T follicular helper cell (primary cell): ENCODE measurements around the gene AMBRA1.
"Not testable (repeated sequence)": the region's sequence is repeated elsewhere in the genome, so short reads cannot be mapped to it uniquely, and the experiment has no call there.

Experiments used
- DNase-seq: peaks from one replicate; pipeline ENCODE4 v3.0.0-alpha.2; 2020; ENCODE audit warnings: low read depth

The AMBRA1 gene

GRCh38 chr11:46533396-46534100 is 60.3 kb downstream of the AMBRA1 start:
- DNase-seq: no peak

- DNase-seq: no peak
Observed at GRCh38 chr11:46529928-46530574, 63.8 kb downstream of the AMBRA1 start.

- DNase-seq: peak; percentile 59
Observed at GRCh38 chr11:46529095-46529905, 64.5 kb downstream of the AMBRA1 start.

- no peak for DNase-seq
Observed at GRCh38 chr11:46528445-46529094, 65.3 kb downstream of the AMBRA1 start.

GRCh38 chr11:46527591-46528130 is 66.2 kb downstream of the AMBRA1 start:
- no peak for DNase-seq

GRCh38 chr11:46526216-46527215 is 67.3 kb downstream of the AMBRA1 start:
- DNase-seq: no peak

- no peak for DNase-seq
Observed at GRCh38 chr11:46524201-46524770, 69.5 kb downstream of the AMBRA1 start.

GRCh38 chr11:46523290-46523689 is 70.5 kb downstream of the AMBRA1 start:
- no peak for DNase-seq

GRCh38 chr11:46522682-46523281 is 71.0 kb downstream of the AMBRA1 start:
- DNase-seq: no peak

GRCh38 chr11:46521961-46522681 is 71.7 kb downstream of the AMBRA1 start:
- DNase-seq: no peak

- no peak for DNase-seq
Observed at GRCh38 chr11:46520971-46521745, 72.7 kb downstream of the AMBRA1 start.

GRCh38 chr11:46519351-46519750 is 74.5 kb downstream of the AMBRA1 start:
- no peak for DNase-seq

GRCh38 chr11:46518928-46519327 is 74.9 kb downstream of the AMBRA1 start:
- DNase-seq: not testable (repeated sequence)

GRCh38 chr11:46514370-46514769 is 79.5 kb downstream of the AMBRA1 start:
- DNase-seq: no peak

- DNase-seq: no peak
Observed at GRCh38 chr11:46513934-46514342, 79.9 kb downstream of the AMBRA1 start.

GRCh38 chr11:46512261-46512881 is 81.5 kb downstream of the AMBRA1 start:
- DNase-seq: no peak

GRCh38 chr11:46511342-46511741 is 82.5 kb downstream of the AMBRA1 start:
- DNase-seq: no peak

- DNase-seq: no peak
Observed at GRCh38 chr11:46508360-46508759, 85.5 kb downstream of the AMBRA1 start.
